Fibroblast of mammary gland (primary cell): Measurements from ENCODE around the gene BLOC1S5.

Experiments used
- DNase-seq: peaks from one replicate; pipeline ENCODE4 v3.0.0-alpha.2; 2010; ENCODE audit warnings: low read depth
- H3K4me3 ChIP-seq: 2 replicates; pipeline ENCODE4 v1.5.1; 2011; ENCODE audit warnings: low read depth, mild to moderate bottlenecking, low read length, moderate library complexity; ENCODE audit not compliant: control insufficient read depth
- TF ChIP-seq, protein P1 (sequence below): conservative IDR thresholded peaks from 2 replicates; pipeline ENCODE4 v1.5.1; 2011; ENCODE audit warnings: low read depth, low read length, inconsistent platforms; ENCODE audit not compliant: control insufficient read depth, insufficient read depth

Gene BLOC1S5

DNA sequence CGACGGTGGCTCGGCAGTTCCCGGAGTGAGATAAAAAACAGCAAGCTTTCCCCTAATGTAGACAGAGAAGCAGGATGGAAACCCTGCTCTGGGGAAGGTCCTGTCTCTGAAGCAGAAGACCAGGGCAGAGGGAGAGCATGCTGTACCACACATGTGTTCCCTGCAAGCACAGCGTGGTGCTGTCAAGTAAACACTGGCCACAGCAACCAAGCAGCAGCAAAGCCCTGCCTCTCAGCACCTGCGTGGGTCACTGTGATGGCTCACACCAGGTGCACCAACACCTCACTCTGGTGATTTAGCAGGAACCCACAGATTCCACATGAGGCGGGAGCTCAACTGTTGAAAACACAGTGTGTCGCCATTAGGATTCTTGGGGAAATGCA, 88.4 kb downstream of the BLOC1S5 start:
- TF ChIP-seq, protein P1, sequence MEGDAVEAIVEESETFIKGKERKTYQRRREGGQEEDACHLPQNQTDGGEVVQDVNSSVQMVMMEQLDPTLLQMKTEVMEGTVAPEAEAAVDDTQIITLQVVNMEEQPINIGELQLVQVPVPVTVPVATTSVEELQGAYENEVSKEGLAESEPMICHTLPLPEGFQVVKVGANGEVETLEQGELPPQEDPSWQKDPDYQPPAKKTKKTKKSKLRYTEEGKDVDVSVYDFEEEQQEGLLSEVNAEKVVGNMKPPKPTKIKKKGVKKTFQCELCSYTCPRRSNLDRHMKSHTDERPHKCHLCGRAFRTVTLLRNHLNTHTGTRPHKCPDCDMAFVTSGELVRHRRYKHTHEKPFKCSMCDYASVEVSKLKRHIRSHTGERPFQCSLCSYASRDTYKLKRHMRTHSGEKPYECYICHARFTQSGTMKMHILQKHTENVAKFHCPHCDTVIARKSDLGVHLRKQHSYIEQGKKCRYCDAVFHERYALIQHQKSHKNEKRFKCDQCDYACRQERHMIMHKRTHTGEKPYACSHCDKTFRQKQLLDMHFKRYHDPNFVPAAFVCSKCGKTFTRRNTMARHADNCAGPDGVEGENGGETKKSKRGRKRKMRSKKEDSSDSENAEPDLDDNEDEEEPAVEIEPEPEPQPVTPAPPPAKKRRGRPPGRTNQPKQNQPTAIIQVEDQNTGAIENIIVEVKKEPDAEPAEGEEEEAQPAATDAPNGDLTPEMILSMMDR: no peak
- H3K4me3 ChIP-seq: peak overlapping the region; percentile 18
- DNase-seq: peak; percentile 8

DNA sequence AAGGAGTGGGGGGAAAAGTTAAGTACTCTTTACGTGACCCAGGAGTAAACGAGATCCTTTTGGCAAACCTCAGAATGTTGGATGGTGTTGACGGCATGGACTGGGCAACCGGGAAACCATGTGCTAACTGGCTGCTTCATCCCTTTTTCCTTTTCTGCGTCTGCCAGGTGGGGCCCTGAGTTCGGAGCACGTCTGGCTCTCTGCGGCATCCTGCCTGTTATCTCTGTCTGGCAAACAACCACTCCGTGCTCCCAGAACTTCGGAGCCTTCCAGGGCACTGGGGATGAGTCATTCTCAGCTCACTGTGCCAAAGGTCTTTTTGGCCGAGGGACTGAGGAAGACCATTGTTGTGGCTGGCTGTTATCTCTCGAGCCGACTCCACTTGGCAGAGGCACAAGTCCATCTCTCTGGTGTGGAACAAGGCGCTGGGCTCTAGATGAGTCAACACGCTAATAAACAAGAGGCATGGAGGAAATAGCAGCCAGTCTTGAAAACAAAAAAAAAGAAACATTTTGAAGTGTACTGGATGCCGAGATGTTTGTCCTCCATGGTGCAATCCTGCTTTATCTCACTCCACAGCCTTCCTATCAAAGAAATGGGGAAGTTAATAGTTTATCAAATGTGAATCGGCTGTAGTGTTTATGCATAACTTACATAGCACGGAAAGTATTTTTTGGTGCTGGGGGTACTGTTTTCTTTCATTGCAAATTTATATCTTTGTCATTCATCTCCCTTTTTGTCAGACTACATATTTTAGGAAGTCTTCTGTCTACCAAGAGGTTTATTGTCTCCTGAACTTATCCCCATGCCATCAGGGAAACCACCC, 89.0 kb downstream of the BLOC1S5 start:
- DNase-seq: peak; percentile 89
- peak overlapping the region; percentile 18 for H3K4me3 ChIP-seq

DNA sequence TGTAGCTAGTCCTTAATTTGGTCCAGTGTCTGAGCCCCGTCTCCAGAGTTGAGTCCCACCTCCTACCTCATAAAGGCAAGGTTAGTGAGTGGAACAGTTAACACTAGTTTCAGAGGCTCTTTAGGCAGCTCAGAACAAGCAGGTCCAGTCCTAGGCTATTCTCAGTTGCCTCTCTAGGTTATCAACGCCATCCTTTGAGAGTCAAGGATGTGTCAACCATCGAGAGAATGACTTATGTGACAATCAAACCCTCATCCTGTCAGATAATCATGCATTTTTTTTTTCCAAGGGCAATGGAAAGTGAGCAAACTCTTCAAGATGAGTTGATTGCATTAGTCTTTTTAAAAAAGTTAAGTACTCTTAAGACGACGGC, 89.6 kb downstream of the BLOC1S5 start:
- H3K4me3 ChIP-seq: no peak overlapping the region
- TF ChIP-seq, protein P1: no peak
- no peak for DNase-seq

More for the DNA sequence above, 89.0 kb downstream of the BLOC1S5 start:
- TF ChIP-seq, protein P1: no peak

DNA sequence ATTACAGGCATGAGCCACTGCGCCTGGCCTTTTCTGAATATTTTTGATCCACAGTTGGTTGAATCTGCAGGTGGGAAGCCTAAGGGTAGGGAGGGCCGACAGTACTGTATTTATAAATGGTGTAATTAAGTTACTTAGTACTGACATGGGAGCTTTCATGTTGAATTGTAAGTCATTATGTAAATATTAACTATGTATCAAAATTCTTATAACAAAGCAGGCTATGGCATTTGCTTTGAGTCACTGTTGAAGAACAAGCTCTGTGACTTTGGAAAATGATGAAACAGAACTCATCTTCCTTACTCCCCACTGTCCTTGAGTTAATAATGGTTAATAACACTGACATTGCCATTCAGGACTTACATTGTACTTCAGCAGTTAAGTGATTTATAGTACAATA, 90.6 kb downstream of the BLOC1S5 start:
- TF ChIP-seq, protein P1: no peak
- DNase-seq: no peak
- H3K4me3 ChIP-seq: no peak overlapping the region

DNA sequence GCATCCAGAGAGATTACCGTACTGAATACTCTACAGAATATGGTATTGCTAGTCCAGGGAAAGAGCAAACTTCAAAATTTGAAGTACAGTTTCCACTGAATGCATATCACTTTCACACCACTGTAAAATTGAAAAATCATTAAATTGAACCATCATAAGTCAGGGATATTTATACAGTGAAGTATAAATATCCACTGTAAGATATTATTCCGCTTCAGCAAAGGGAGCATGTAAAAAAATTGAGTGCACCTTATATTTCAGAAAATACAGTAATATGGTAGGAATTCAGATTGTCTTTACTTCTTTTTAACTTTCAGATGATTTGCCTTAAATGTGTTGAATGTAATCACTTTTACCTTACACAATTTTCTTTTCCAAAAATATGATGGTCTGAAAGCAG, 92.7 kb downstream of the BLOC1S5 start:
- no peak for DNase-seq
- no peak overlapping the region for H3K4me3 ChIP-seq
- TF ChIP-seq, protein P1: no peak

DNA sequence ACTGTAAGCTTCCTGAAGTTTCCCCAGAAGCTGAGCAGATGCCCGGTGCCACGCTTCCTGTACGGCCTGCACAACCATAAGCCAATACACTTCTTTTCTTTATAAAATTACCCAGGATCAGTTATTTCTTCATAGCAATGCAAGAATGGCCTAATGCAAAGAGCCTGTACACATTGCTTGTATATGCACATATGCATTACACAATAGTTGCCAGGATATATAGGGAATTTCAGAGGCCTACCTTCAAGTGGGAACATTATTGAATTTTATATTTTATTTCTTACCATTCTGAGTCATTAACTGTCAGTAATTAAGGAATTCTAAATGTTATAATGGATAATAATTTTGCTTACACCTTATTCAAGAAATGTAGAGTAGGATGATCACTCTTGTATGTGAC, 93.6 kb downstream of the BLOC1S5 start:
- H3K4me3 ChIP-seq: no peak overlapping the region
- DNase-seq: no peak
- TF ChIP-seq, protein P1: no peak
